Lung (tissue), 12 donors: Measurements from ENCODE around the gene BTBD10. TPM values are rescaled to one million over a fixed set of nuclear protein-coding genes. Genes with fewer than 3 reads are reported as not detected.
A peak's percentile ranks its signal among the peaks of the same experiment; 100 is the strongest.

Experiments used
- ATAC-seq: fragments of 200-7000 bp; cut with Tn5 transposase; one replicate; pipeline ENCODE4 v1.9.1; 2020; ENCODE audit warnings: moderate number of reproducible peaks; ENCODE audit not compliant: insufficient read depth, low FRiP score
- DNase-seq, 3 donors: peaks; one replicate each; pipeline ENCODE4 v3.0.0-alpha.2; 2013 to 2017
- H3K27ac ChIP-seq, 2 donors: one replicate each; pipeline ENCODE4 v1.5.1; 2013; ENCODE audit warnings: mild to moderate bottlenecking in 2 of 2, moderate library complexity in 2 of 2, control low read depth in 1 of 2, inconsistent platforms in 1 of 2, low read depth in 1 of 2, low read length in 1 of 2
- H3K27me3 ChIP-seq, 3 donors: one replicate each; pipeline ENCODE4 v1.5.1; 2013; ENCODE audit warnings: low read length in 2 of 3; ENCODE audit not compliant: control insufficient read depth in 3 of 3, insufficient read depth in 3 of 3
- H3K36me3 ChIP-seq, 4 donors: one replicate each; pipeline ENCODE4 v1.5.1; 2013; ENCODE audit warnings: low read length in 4 of 4, mild to moderate bottlenecking in 1 of 4, moderate library complexity in 1 of 4; ENCODE audit not compliant: control insufficient read depth in 4 of 4, insufficient read depth in 4 of 4
- H3K4me1 ChIP-seq, 5 donors: one replicate each; pipeline ENCODE4 v1.5.1; 2013; ENCODE audit warnings: low read length in 5 of 5, mild to moderate bottlenecking in 2 of 5, moderate library complexity in 1 of 5; ENCODE audit not compliant: control insufficient read depth in 5 of 5, insufficient read depth in 5 of 5
- H3K4me3 ChIP-seq: one replicate; pipeline ENCODE4 v1.5.1; 2013; ENCODE audit warnings: mild to moderate bottlenecking, control low read depth, moderate library complexity
- H3K9ac ChIP-seq, 2 donors: one replicate each; pipeline ENCODE4 v1.5.1; 2013; ENCODE audit warnings: low read length in 2 of 2, control low read depth in 1 of 2; ENCODE audit not compliant: insufficient read depth in 1 of 2
- H3K9me3 ChIP-seq, 4 donors: one replicate each; pipeline ENCODE4 v1.5.1; 2013; ENCODE audit warnings: low read length in 3 of 4, mild to moderate bottlenecking in 1 of 4, moderate library complexity in 1 of 4; ENCODE audit not compliant: control insufficient read depth in 4 of 4, insufficient read depth in 3 of 4
- WGBS, 2 donors: extraction: QIAGEN DNeasy Blood & Tissue Kit; methylation state at CpG; one replicate each; pipeline ENCODE4 v1.1.7; 2013; 5-methylcytosine and 5-hydroxymethylcytosine counted together
- polyA plus RNA-seq, 2 donors: library from polyadenylated mRNA; stranded (reverse); fragments of 200-250 nt; gene quantifications; one replicate each; pipeline ENCODE4 v1.2.1, GENCODE V29; 2013
- total RNA-seq, 2 donors: library from RNA; depleted of rRNA in 1 of 2; stranded (reverse); fragments of >200 nt in 1 of 2; gene quantifications; one replicate each; pipeline ENCODE4 v1.2.1, GENCODE V29; 2014 to 2021
- TF ChIP-seq, protein P1 (sequence below): IDR thresholded peaks from 2 replicates; pipeline ENCODE4 v1.5.1; 2012; ENCODE audit warnings: mild to moderate bottlenecking; ENCODE audit errors: control extremely low read depth, extremely low read depth
- donor health status: control.
- donor health status: control.
- donor health status: Bipolar disorder and iron deficiency.
- donor health status: healthy.
- donor health status: DM: yes; HTN: yes; CAD: no.

Gene BTBD10
- total and polyA plus RNA-seq, 4 donors, result 9.9 to 51.5 (median 21.2) TPM

GRCh38 chr11:13461291-13461690 lies 1.7 kb downstream of the BTBD10 start:
- WGBS, 2 donors, result 87 to 93% methylated on average over 3 of the region's 3 CpGs
- Histone ChIP-seq H3K27me3 (no peaks in the 10 kb centered on the region), H3K9me3 (no peaks in the 10 kb centered on the region), H3K9ac (peak overlapping the region in 1 of 2 donors; percentile 47), H3K4me3 (no peak overlapping the region), H3K4me1 (peaks cover 0 to 12% (median 6%) of the 10 kb centered on the region in 5 donors), H3K27ac (no peak overlapping the region), H3K36me3 (no peaks in the 10 kb centered on the region)
- ATAC-seq (no peak), DNase-seq (no peak)
- TF ChIP-seq, protein P1, sequence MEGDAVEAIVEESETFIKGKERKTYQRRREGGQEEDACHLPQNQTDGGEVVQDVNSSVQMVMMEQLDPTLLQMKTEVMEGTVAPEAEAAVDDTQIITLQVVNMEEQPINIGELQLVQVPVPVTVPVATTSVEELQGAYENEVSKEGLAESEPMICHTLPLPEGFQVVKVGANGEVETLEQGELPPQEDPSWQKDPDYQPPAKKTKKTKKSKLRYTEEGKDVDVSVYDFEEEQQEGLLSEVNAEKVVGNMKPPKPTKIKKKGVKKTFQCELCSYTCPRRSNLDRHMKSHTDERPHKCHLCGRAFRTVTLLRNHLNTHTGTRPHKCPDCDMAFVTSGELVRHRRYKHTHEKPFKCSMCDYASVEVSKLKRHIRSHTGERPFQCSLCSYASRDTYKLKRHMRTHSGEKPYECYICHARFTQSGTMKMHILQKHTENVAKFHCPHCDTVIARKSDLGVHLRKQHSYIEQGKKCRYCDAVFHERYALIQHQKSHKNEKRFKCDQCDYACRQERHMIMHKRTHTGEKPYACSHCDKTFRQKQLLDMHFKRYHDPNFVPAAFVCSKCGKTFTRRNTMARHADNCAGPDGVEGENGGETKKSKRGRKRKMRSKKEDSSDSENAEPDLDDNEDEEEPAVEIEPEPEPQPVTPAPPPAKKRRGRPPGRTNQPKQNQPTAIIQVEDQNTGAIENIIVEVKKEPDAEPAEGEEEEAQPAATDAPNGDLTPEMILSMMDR, result no peak

GRCh38 chr11:13450832-13451397 lies 12.1 kb downstream of the BTBD10 start:
- DNase-seq (no peak), ATAC-seq (no peak)
- TF ChIP-seq, protein P1, result no peak
- no peak overlapping the region for H3K9ac ChIP-seq
- H3K27me3 ChIP-seq, result no peaks in the 10 kb centered on the region
- H3K9me3 ChIP-seq, result no peaks in the 10 kb centered on the region
- H3K4me1 ChIP-seq, result peaks cover 0 to 22% (median 8%) of the 10 kb centered on the region in 5 donors
- no peaks in the 10 kb centered on the region for H3K36me3 ChIP-seq
- H3K4me3 ChIP-seq, result no peak overlapping the region
- 85 to 93% methylated on average over 2 of the region's 2 CpGs for WGBS, 2 donors
- no peak overlapping the region for H3K27ac ChIP-seq

- H3K4me3 ChIP-seq, result no peak overlapping the region
- H3K36me3 ChIP-seq, result no peaks in the 10 kb centered on the region
- WGBS, 2 donors, result 0 to 100% methylated on average over 1 of the region's 1 CpG
- no peak overlapping the region for H3K27ac ChIP-seq
- no peaks in the 10 kb centered on the region for H3K9me3 ChIP-seq
- no peaks in the 10 kb centered on the region for H3K27me3 ChIP-seq
- peaks cover 0 to 22% (median 8%) of the 10 kb centered on the region in 5 donors for H3K4me1 ChIP-seq
- DNase-seq (no peak), ATAC-seq (no peak)
- H3K9ac ChIP-seq, result no peak overlapping the region
- TF ChIP-seq, protein P1, result no peak
These were observed 13.5 kb downstream of the BTBD10 start for GRCh38 chr11:13449522-13449921.

DNA sequence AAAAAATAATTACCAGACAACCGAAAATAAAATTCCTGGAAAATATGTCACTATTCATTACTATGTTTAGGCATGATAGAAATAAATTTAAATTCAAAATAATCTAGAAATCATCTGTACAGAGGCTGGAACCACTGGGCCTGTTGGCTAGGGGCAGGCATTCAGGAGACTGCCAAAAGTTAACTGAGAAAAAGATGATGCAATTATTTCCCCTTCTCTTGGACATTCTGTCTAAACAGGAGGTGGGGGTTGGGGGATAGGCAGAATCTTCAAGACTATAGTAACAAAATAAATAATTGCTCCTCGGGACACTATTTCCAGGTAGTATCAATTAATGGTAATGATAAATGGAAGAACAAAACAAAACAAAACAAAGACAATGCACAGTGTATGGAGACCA lies 14.1 kb downstream of the BTBD10 start:
- H3K36me3 ChIP-seq, result no peaks in the 10 kb centered on the region
- TF ChIP-seq, protein P1, result no peak
- DNase-seq (peak; percentile 24 to 85 (median 73)), ATAC-seq (no peak)
- no peaks in the 10 kb centered on the region for H3K27me3 ChIP-seq
- peaks cover 0 to 22% (median 8%) of the 10 kb centered on the region in 5 donors for H3K4me1 ChIP-seq
- H3K9me3 ChIP-seq, result no peaks in the 10 kb centered on the region
- H3K27ac ChIP-seq, result peak overlapping the region in 1 of 2 donors; percentile 9
- H3K4me3 ChIP-seq, result no peak overlapping the region
- 53 to 65% methylated on average over 2 of the region's 2 CpGs for WGBS, 2 donors
- peak overlapping the region in 1 of 2 donors; percentile 56 for H3K9ac ChIP-seq
